Ovary (tissue), 3 donors: ENCODE data around the gene NEK1.

Experiments
- EP300 ChIP-seq: sonication (generic); formaldehyde crosslinking; IDR thresholded peaks from one replicate; pipeline ENCODE4 v1.6.1; 2017; ENCODE audit warnings: antibody characterized with exemption
- POLR2A ChIP-seq: fragments of 450-650 bp; IDR thresholded peaks from one replicate; pipeline ENCODE4 v1.6.1; 2017; ENCODE audit warnings: antibody characterized with exemption, mild to moderate bottlenecking, moderate library complexity
- TF ChIP-seq, protein P1 (sequence below), 3 donors: fragments of 450-650 bp in 2 of 3; fragments of 200-600 bp in 1 of 3; IDR thresholded peaks; one replicate each; pipeline versions ENCODE4 v1.5.1 to v1.8.0; 2016 to 2022; ENCODE audit warnings: antibody characterized with exemption in 3 of 3, mild to moderate bottlenecking in 1 of 3
- donor health status: DM: no; HTN: no; CAD: no.

DNA sequence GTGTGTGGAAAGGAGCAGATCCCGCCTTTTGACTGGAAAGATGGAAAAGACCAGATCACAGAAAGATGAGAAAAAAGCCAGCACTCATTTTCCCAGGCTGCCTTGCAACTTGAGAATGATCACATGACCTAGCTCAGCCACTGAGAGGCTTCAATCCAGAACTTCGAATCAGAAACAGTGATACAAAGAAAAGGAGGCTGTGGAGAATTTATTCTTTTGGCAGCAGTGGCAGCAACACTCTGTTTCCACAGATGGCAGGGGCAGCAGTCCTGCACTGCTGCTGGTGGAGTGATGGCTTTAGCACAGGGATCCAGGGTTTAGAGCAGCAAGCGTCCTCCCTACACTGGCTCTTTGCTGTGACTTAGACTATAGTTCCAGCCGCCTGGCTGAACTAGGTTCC lies 263.8 kb downstream of the NEK1 start:
- no peak for TF ChIP-seq POLR2A
- TF ChIP-seq, protein P1, sequence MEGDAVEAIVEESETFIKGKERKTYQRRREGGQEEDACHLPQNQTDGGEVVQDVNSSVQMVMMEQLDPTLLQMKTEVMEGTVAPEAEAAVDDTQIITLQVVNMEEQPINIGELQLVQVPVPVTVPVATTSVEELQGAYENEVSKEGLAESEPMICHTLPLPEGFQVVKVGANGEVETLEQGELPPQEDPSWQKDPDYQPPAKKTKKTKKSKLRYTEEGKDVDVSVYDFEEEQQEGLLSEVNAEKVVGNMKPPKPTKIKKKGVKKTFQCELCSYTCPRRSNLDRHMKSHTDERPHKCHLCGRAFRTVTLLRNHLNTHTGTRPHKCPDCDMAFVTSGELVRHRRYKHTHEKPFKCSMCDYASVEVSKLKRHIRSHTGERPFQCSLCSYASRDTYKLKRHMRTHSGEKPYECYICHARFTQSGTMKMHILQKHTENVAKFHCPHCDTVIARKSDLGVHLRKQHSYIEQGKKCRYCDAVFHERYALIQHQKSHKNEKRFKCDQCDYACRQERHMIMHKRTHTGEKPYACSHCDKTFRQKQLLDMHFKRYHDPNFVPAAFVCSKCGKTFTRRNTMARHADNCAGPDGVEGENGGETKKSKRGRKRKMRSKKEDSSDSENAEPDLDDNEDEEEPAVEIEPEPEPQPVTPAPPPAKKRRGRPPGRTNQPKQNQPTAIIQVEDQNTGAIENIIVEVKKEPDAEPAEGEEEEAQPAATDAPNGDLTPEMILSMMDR (IDR thresholded peaks at IDR 0.05) = no peak
- TF ChIP-seq EP300 = no peak
